Measurements from ENCODE around the gene SBF2.

Gene SBF2

DNA sequence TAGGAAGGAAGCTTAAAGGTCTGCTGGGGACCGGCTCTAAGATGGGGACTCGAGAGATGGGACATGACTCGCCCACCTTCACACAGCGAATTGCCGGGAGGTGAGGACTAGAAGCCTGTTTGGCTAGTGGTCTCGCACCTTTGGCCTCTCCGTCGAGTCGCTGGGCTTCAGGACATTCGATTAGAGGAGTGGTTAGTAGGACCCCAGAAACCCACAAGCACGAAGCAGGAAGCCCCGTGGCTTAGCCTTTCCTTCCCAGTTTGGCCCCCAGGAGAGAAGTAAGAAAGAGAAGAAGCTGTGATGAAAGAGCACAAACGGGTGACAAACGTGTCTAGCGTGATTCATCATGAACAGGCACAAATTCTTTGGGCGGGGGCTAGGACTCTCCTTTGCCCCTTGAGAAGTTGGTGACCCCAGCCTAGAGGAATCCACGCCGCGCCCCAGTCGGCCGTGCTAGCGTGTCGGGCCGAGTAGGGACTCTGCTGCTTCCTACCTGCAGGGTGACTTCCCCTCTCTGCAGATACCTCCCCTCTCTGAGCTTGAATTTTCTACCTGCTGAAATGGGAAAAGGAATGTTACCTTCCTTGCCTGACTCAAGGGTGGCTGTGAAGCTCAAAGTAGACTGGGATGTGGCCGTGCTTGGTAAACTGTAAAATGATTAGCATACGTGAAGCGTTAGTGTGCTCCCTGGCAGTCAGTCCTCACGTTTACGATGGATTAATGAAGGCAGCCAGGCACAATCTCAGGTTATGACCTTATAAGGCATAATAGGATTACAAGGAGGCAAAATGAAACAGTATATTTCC, 9.7 kb upstream of the SBF2 start:
- peak overlapping the region; percentile 100 for H3K4me3 ChIP-seq (ENCODE audit: low read depth, low read length)
- no peak for TF ChIP-seq CTCF (IDR thresholded peaks at IDR 0.05; ENCODE audit: low read depth, low read length)

- no peak for TF ChIP-seq CTCF (IDR thresholded peaks at IDR 0.05; ENCODE audit: low read depth, low read length)
- peak overlapping the region; percentile 100 for H3K4me3 ChIP-seq (ENCODE audit: low read depth, low read length)
Measured at GRCh38 chr11:10302744-10303557, 8.9 kb upstream of the SBF2 start.

- H3K4me3 ChIP-seq (ENCODE audit: low read depth, low read length) = peak overlapping the region; percentile 100
- no peak for TF ChIP-seq CTCF (IDR thresholded peaks at IDR 0.05; ENCODE audit: low read depth, low read length)
Measured at GRCh38 chr11:10302359-10302743, 8.3 kb upstream of the SBF2 start.

DNA sequence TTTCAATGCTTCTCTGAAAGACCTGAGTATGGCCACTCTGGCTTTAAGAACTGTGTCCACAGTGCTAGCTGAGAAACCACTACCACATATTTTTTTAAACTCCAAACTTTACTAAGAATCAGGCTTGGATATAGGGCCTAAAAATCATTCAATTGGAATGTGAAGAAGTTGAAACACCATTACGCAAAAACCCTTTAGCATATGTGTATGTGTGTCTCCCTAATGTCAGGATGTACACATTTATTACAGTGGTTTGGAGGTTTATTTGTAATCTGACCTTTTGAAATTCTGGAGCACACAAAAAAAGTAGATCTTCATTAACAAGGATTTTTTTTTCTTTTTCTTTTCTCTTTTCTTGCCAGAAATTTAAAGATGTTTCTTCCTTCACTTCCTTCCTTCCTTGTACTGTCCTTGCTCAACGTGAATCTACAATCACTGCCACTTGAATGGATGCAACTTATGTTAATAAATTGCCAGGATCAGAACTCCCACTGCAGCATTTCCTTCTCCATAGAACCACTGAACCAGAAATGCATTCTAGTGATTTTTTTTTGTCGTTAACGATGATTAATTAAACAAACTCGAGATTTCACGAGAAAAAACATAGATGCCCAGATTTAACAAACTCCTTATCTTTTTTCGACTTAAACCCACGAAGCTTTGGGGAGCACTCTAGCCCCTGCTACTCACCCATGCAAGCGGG, 7.8 kb upstream of the SBF2 start:
- H3K4me3 ChIP-seq (ENCODE audit: low read depth, low read length) = peak overlapping the region; percentile 100
- TF ChIP-seq CTCF (IDR thresholded peaks at IDR 0.05; ENCODE audit: low read depth, low read length) = no peak

- peak; percentile 25 for TF ChIP-seq CTCF (IDR thresholded peaks at IDR 0.05; ENCODE audit: low read depth, low read length)
Measured at GRCh38 chr11:10298342-10298741, 4.3 kb upstream of the SBF2 start.

GRCh38 chr11:10295064-10295901, 1.3 kb upstream of the SBF2 start:
- TF ChIP-seq CTCF (IDR thresholded peaks at IDR 0.05; ENCODE audit: low read depth, low read length) = no peak
- H3K4me3 ChIP-seq (ENCODE audit: low read depth, low read length) = peak overlapping the region; percentile 64

More at GRCh38 chr11:10298342-10298741, 4.3 kb upstream of the SBF2 start:
- no peak overlapping the region for H3K4me3 ChIP-seq (ENCODE audit: low read depth, low read length)

All from WI38 (cell line).